SK-N-SH treated with all-trans-retinoic acid at 6 μM for 48 hours (cell line): ENCODE data around the gene TMPRSS11A.

Source experiments
- ARNTL ChIP-seq: fragments of 450-650 bp; formaldehyde crosslinking; IDR thresholded peaks from 2 replicates; pipeline ENCODE4 v1.5.0; 2020; ENCODE audit warnings: low read depth, mild to moderate bottlenecking, moderate library complexity, borderline replicate concordance
- BACH2 ChIP-seq: fragments of 250-450 bp; sonication (Bioruptor Pico); IDR thresholded peaks from 2 replicates; pipeline ENCODE4 v1.9.0; 2021; ENCODE audit warnings: mild to moderate bottlenecking, borderline replicate concordance
- ISL1 ChIP-seq: fragments of 250-450 bp; sonication (Bioruptor Pico); IDR thresholded peaks from 2 replicates; pipeline ENCODE4 v2.1.2; 2022; ENCODE audit warnings: mild to moderate bottlenecking, moderate library complexity
- PATZ1 ChIP-seq: fragments of 250-450 bp; sonication (Bioruptor Pico); IDR thresholded peaks from 2 replicates; pipeline ENCODE4 v1.8.0; 2020; ENCODE audit warnings: mild to moderate bottlenecking, moderate library complexity, borderline replicate concordance
- RARB ChIP-seq: fragments of 250-450 bp; sonication (Bioruptor Pico); IDR thresholded peaks from 2 replicates; pipeline ENCODE4 v1.8.0; 2021; ENCODE audit warnings: mild to moderate bottlenecking, moderate library complexity
- SNAI2 ChIP-seq: fragments of 250-450 bp; sonication (Bioruptor Pico); IDR thresholded peaks from 2 replicates; pipeline ENCODE4 v1.5.0; 2020; ENCODE audit warnings: mild to moderate bottlenecking, moderate library complexity
- TCF4 ChIP-seq: fragments of 250-450 bp; sonication (Bioruptor Pico); IDR thresholded peaks from 2 replicates; pipeline ENCODE4 v1.8.0; 2021; ENCODE audit warnings: mild to moderate bottlenecking, moderate library complexity, borderline replicate concordance
- ZFP3 ChIP-seq: fragments of 250-450 bp; sonication (Bioruptor Pico); IDR thresholded peaks from 2 replicates; pipeline ENCODE4 v1.5.0; 2020; ENCODE audit warnings: mild to moderate bottlenecking, moderate library complexity
- ZNF8 ChIP-seq: fragments of 450-650 bp; formaldehyde crosslinking; IDR thresholded peaks from 2 replicates; pipeline ENCODE4 v1.5.0; 2020; ENCODE audit warnings: mild to moderate bottlenecking, moderate library complexity
- TF ChIP-seq, protein P1 (sequence below): fragments of 250-450 bp; sonication (Bioruptor Pico); IDR thresholded peaks from 2 replicates; pipeline ENCODE4 v1.8.0; 2021; ENCODE audit warnings: low read depth, mild to moderate bottlenecking, moderate library complexity, borderline replicate concordance
- TF ChIP-seq, protein P2 (sequence below): fragments of 250-450 bp; sonication (Bioruptor Pico); IDR thresholded peaks from 2 replicates; pipeline ENCODE4 v1.5.1; 2021; ENCODE audit warnings: mild to moderate bottlenecking, moderate library complexity

- TF ChIP-seq PATZ1 (CRISPR knock-in tag): no peak
- TF ChIP-seq, protein P1, sequence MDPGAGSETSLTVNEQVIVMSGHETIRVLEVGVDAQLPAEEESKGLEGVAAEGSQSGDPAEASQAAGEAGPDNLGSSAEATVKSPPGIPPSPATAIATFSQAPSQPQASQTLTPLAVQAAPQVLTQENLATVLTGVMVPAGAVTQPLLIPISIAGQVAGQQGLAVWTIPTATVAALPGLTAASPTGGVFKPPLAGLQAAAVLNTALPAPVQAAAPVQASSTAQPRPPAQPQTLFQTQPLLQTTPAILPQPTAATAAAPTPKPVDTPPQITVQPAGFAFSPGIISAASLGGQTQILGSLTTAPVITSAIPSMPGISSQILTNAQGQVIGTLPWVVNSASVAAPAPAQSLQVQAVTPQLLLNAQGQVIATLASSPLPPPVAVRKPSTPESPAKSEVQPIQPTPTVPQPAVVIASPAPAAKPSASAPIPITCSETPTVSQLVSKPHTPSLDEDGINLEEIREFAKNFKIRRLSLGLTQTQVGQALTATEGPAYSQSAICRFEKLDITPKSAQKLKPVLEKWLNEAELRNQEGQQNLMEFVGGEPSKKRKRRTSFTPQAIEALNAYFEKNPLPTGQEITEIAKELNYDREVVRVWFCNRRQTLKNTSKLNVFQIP (CRISPR knock-in tag): no peak
- TF ChIP-seq ARNTL (CRISPR knock-in tag): no peak
- TF ChIP-seq, protein P2, sequence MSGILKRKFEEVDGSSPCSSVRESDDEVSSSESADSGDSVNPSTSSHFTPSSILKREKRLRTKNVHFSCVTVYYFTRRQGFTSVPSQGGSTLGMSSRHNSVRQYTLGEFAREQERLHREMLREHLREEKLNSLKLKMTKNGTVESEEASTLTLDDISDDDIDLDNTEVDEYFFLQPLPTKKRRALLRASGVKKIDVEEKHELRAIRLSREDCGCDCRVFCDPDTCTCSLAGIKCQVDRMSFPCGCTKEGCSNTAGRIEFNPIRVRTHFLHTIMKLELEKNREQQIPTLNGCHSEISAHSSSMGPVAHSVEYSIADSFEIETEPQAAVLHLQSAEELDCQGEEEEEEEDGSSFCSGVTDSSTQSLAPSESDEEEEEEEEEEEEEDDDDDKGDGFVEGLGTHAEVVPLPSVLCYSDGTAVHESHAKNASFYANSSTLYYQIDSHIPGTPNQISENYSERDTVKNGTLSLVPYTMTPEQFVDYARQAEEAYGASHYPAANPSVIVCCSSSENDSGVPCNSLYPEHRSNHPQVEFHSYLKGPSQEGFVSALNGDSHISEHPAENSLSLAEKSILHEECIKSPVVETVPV (CRISPR knock-in tag): no peak
- TF ChIP-seq ZFP3 (CRISPR knock-in tag): no peak
- no peak for TF ChIP-seq ISL1 (CRISPR knock-in tag)
- no peak for TF ChIP-seq BACH2 (CRISPR knock-in tag)
- no peak for TF ChIP-seq SNAI2 (CRISPR knock-in tag)
- TF ChIP-seq TCF4 (CRISPR knock-in tag): no peak
- no peak for TF ChIP-seq RARB (CRISPR knock-in tag)
- TF ChIP-seq ZNF8: no peak
Observed at GRCh38 chr4:67928546-67928945, 34.7 kb downstream of the TMPRSS11A start.
